HG03469 (cell line): ENCODE measurements around the gene MAP2K5.

Source experiments
- ATAC-seq: cut with Tn5 transposase; IDR thresholded peaks from one replicate; pipeline ENCODE4 v1.9.1; 2021; ENCODE audit warnings: mild to moderate bottlenecking, moderate library complexity, moderate number of reproducible peaks; ENCODE audit not compliant: unreplicated experiment

MAP2K5 gene

DNA sequence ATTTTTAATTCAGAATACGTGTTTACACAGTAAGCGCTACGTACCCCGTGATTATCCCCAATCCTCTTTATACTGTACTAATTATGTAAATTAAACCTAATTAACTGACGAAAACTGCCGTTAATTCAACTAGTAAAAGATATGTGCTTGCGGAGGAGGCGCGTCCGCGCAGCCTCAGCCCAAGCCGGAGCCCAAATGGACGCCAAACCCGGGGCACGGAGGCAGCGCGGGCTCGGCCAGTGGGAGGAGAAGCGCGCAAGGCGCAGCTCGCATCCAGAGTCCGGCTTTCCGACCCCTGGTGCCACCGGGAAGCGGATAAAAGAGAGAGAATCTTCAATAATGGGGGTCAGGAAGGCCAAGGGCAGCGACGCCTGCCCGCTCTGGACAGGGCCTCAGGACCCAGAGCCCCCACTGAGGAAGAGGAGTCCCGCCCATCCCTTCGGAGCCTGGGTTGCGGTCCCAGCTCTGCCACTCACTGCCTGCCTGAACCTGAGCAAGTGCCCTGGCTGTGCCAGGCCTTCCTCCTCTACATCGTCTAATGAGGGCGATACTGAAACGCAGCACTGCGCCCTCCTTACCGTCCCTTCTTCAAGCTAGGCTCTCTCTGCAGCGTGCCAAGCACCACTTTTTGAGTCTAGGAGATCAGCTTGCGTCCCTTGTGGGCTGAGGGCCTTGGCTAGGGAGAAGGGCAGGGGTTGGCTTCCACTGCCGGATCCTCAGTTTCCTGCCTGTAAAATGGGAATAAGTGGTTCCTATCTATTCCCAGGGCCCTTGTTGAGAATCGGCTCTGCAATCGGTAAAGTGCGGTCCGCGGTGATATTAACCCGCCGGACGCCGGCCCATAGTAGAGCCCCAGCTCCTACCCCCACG, 277.9 kb downstream of the MAP2K5 start:
- ATAC-seq = no peak

GRCh38 chr15:67820992-67821783, 278.7 kb downstream of the MAP2K5 start:
- no peak for ATAC-seq

- no peak for ATAC-seq
These were observed 279.4 kb downstream of the MAP2K5 start for GRCh38 chr15:67821784-67822440.

GRCh38 chr15:67822537-67823313, 280.2 kb downstream of the MAP2K5 start:
- no peak for ATAC-seq

GRCh38 chr15:67823314-67824196, 281.1 kb downstream of the MAP2K5 start:
- no peak for ATAC-seq

GRCh38 chr15:67824197-67824968, 281.9 kb downstream of the MAP2K5 start:
- ATAC-seq = no peak

GRCh38 chr15:67824976-67825880, 282.7 kb downstream of the MAP2K5 start, which contains the start of gene SKOR1:
Gene SKOR1, plus strand, starts transcription at chr15:67825509. Its CDS starts 94 bp downstream, at chr15:67825603.
- no peak for ATAC-seq

DNA sequence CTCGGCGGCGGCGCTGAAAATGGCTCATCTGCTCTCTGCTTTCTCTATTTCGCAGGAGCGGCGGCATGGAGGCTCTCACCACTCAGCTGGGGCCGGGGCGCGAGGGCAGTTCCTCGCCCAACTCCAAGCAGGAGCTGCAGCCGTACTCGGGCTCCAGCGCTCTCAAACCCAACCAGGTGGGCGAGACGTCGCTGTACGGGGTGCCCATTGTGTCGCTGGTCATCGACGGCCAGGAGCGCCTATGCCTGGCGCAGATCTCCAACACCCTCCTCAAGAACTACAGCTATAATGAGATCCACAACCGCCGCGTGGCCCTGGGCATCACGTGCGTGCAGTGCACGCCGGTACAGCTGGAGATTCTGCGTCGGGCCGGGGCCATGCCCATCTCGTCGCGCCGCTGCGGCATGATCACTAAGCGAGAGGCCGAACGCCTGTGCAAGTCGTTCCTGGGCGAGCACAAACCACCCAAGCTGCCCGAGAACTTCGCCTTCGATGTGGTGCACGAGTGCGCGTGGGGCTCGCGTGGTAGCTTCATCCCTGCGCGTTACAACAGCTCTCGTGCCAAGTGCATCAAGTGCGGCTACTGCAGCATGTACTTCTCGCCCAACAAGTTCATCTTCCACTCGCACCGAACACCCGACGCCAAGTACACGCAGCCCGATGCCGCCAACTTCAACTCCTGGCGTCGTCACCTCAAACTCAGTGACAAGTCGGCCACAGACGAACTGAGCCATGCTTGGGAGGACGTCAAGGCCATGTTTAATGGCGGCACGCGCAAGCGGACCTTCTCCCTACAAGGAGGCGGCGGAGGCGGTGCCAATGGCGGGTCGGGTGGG, 283.6 kb downstream of the MAP2K5 start:
- no peak for ATAC-seq

DNA sequence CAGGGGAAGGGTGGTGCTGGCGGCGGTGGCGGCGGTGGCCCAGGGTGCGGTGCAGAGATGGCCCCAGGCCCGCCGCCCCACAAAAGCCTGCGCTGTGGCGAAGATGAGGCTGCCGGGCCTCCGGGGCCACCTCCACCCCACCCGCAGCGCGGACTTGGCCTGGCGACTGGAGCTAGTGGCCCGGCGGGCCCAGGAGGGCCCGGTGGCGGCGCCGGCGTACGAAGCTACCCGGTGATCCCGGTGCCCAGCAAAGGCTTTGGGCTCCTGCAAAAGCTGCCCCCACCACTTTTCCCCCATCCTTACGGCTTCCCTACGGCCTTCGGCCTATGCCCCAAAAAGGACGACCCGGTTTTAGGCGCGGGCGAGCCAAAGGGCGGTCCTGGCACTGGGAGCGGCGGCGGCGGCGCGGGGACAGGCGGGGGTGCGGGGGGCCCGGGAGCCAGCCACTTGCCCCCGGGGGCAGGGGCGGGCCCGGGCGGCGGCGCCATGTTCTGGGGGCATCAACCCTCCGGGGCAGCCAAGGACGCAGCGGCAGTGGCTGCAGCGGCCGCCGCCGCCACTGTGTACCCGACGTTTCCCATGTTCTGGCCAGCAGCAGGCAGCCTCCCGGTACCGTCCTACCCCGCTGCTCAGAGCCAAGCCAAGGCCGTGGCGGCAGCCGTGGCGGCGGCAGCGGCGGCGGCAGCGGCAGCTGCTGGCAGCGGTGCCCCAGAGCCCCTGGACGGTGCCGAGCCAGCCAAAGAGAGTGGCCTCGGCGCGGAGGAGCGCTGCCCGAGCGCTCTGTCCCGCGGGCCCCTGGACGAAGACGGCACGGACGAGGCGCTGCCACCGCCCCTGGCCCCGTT, 284.4 kb downstream of the MAP2K5 start:
- no peak for ATAC-seq

DNA sequence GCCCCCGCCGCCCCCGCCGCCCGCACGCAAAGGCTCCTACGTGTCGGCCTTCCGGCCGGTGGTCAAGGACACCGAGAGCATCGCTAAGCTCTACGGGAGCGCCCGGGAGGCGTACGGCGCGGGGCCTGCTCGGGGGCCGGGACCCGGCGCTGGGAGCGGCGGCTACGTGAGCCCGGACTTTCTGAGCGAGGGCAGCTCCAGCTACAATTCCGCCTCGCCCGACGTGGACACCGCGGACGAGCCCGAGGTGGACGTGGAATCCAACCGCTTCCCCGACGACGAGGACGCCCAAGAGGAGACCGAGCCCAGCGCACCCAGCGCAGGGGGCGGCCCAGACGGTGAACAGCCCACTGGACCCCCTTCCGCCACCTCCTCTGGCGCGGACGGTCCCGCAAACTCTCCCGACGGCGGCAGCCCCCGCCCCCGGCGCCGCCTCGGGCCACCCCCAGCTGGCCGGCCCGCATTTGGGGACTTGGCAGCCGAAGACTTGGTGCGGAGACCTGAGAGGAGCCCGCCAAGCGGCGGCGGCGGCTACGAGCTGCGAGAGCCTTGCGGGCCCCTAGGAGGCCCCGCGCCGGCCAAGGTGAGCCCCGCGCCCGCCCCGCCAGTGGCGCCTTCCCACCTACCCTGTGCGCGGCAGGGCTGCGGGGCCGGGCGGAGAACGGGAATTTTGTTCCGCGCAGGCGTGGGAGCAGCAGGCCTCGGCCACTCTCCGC, 285.2 kb downstream of the MAP2K5 start:
- no peak for ATAC-seq

- no peak for ATAC-seq
These were observed 285.9 kb downstream of the MAP2K5 start for GRCh38 chr15:67828278-67828968.

DNA sequence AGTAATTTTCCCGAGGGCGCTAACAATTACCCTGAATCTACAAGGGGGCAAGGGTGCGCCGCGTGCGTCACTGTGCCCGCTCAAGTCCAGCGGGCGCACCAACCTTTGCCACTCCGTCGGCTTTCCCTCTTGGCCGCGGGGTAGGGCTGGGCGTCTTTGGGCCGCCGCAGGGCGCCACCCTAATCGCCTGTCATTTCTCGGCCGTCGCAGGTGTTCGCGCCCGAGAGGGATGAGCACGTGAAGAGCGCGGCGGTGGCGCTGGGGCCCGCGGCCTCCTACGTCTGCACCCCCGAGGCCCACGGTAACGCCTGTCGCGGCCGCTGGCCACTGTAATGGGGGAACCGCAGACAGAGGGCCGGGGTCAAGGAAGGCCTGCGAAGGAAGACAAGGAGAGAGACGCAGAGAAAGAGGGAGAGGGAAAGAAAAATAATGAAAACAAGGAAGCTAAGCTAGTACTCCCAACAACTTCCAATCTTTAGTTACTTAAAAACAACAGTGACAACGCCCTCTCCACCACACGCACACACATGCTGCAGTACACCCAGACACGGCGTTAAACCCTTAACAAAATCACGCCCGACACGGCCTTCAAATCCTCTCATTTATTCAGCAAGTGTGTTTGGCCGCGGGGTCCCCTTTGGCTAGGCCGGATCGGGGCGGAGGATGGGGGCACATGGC, 286.6 kb downstream of the MAP2K5 start:
- no peak for ATAC-seq

GRCh38 chr15:67829647-67830504, 287.4 kb downstream of the MAP2K5 start:
- no peak for ATAC-seq
